HPDE6-E6E7 (cell line): ENCODE measurements around the gene CUTC.
"Not testable (repeated sequence)": the region's sequence is repeated elsewhere in the genome, so short reads cannot be mapped to it uniquely, and the experiment has no call there.

Experiments used
- DNase-seq: peaks from one replicate; pipeline ENCODE4 v3.0.0; 2011; ENCODE audit warnings: missing footprints; ENCODE audit errors: extremely low spot score

The CUTC gene, protein sequence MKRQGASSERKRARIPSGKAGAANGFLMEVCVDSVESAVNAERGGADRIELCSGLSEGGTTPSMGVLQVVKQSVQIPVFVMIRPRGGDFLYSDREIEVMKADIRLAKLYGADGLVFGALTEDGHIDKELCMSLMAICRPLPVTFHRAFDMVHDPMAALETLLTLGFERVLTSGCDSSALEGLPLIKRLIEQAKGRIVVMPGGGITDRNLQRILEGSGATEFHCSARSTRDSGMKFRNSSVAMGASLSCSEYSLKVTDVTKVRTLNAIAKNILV

DNA sequence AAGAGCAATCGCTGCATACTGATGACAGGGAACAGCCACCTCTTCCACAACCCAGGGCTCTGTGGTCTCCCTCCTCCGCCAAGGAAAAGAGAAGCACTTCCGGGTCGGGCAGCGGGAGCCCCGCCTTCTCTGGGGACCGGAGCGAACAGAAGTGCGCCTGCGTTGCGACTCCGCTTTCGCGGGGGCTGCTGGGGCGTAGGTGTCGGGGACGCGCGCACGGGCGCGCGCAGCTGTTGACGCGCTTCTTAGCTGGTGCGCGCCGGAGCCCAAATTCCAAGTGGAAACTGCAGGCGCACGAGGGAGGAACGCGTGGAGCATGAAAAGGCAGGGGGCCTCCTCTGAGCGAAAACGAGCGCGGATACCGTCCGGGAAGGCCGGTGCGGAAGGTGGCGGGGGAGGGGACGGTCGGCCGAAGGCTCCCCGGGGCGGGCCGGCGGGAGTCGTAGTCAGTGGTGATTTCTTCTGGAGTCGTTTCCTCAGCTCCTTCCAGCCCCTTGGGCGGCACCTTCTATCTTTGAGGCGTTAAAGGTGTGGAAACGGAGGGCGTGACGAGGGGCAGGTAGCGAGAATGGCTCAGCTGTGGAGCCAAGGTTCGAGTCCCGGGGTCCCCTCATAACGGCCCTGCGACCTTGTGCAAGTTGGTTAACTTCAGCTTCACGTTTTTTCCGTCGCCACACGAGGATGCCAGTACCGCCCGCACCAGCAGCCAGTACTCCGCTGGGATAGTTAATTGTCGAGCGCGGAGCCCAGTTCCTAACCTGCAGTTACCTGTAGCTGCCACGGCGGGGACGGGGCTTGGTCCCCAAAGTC lies at the start of gene CUTC, which contains the start of gene COX15:
Gene CUTC (plus strand): TSS at position 202 of the 810 bp plus-strand sequence. CDS start 115 bp downstream, at position 317.
Gene COX15 (minus strand): TSS at position 95 of the 810 bp plus-strand sequence. CDS start 78 bp downstream, at position 17.
- peak; percentile 97 for DNase-seq

DNA sequence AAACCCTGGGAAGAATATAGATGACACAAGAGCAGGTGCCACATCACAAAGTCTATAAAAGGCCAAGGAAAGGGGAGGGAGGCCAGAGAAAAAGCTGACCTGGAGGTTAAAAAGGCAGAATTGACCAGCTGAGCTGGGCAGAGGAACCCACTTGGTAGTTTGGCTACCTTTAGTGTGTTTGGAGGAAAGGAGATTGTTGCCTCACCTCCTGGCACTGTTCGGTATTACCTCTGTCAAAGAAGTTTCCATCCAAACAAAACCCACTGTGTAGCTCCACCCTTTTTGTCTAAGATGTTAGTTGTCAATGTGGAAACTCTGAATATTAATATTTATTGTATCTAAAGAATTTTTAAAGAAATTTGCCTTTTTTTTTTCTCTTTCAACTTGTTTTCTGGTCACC lies 49.3 kb upstream of the CUTC start:
- no peak for DNase-seq

DNA sequence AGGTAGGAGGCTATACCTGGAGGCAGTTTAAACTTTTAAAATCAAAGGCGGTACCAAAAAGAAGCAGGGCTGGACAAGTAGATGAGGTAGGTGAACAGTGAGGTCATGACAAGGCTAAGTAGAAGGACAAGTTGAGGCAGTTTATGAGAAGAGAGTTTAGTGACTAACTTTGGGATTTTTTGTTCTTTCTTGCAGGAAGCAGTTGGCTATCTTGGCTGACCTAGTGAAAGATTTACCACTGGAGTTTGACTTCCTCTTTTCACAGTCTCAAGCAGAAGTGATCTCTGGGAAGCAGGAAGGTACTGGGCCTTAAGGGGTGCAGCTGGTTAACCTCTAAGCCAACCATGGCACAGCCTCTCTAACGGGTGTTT lies 46.5 kb upstream of the CUTC start:
- peak; percentile 61 for DNase-seq

DNA sequence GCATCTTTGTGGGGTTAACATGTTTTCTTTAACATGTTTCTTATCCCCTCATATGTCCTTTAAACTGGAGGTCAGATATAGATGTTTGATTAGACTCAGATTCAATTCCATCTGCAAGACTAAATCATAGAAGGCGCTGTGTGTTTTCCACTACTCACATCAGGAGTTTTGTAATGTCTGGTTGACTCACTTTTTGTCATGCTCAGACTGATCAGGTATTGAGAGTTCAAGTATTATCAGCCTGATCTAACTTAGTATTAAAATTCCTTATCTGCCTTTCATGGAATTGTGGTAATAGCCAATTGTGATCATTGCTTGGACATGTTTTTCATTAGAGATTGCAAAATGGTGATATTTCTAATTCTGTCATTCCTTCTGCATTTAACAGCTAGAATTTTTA lies 42.6 kb upstream of the CUTC start:
- DNase-seq = no peak

DNA sequence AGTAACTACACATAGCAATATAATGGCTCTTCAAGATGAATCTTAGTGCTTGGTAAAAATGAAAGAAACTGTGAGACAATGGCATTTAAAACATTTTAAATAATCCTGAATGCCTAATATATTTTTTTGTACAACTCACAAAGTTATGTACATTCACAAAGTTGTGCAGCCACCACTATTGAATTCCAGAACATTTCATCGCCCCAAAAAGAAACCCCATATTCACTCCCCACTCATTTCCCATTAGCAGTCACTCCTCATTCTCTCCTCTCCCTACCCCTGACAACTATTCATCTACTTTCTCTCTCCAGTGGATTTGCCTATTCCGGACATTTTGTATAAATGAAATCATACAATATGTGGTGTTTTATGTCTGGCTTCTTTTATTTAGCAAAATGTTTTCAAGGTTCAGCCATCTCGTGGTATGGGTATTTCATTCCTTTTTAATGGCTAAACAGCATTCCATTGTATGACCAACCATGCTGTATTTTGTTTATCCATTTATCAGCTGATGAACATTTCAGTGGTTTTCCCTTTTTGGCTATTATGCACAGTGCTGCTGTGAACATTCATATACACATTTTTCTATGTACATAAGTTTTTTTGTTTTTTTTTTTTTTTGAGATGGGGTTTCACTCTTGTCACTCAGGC lies 38.0 kb upstream of the CUTC start:
- no peak for DNase-seq

DNA sequence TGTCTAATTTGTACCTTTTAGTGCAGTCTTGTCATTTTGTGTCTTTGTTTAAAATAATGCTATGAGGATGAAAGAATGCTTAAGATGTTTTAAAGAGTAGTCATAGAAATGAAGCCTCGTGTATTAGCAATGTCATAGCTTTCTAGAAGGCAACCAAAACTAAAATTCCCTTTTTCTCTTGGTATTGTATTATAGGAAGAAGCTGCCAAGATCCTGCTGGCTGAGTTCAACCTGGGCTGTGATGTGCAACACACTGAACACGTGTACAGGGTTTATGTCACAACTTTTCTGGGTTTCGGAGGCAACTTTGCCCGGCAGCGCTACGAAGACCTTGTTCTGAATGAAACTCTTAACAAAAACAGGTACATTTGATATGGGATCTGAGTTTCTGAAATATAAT lies 36.3 kb upstream of the CUTC start:
- no peak for DNase-seq

DNA sequence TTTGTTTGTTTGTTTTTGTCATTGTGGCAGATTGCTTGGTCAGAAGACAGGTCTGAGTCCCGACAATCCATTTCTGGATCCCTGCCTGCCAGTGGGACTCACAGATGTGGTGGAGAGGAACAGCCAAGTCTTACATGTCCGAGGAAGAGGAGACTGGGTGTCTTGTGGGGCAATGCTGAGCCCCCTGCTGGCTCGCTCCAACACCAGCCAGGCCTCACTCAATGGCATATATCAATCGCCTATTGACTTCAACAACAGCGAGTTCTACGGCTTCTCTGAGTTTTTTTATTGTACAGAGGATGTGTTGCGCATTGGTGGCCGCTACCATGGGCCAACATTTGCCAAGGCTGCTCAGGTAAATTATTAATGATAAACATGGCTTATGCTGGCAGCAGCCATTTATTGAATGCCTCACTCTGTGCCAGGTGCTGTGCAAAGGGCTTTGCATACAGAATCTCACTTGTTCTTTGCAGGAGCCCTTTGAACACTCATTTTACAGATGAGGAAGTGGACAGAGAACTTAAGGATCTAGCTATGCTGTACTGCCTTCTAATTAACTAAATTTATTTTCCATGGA lies 33.4 kb upstream of the CUTC start:
- no peak for DNase-seq

DNA sequence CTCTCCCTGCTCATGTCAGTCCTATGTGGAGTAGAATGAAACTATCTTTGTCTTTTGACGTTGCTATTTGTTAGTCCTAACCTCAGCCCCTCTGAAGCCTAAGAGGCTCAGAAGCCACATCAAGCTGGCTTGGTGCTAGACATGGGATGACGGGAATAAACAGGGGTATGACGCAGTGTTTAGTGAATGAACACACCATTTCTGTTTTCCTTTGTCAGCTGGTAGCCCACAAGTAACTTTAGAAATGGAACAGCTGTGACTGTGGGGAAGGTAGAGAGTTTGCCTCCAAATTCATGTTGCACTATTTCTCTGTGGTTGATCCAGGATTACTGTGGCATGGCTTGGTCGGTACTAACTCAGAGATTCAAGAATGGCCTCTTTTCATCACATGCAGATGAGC lies 31.4 kb upstream of the CUTC start:
- no peak for DNase-seq

DNA sequence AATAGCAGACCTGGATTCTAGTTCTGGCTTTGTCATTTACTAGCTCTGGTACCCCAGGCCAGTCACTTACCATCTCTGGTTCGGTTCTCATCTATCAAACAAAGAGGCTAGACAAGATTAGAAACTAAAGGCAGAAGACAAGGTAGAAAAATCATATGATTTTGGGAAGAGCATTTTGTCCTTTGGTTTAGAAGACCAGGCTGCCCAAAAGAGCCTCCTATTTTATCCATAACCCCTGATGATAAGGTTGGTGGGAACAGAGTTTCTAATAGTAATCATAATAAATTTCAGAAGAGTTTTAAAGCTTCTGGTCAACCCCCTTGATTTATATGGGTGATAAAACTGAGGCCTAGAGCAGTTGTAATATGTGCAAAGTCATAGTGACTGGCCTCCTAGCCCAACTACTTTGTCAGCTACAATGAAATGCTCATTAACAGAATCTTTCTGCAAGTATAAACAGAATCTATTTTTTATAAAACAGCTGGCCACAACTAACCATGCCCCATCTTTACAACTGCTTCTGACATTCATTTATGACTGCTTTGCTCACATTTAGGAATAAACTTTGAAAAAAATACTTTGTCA lies 23.5 kb upstream of the CUTC start:
- DNase-seq = no peak

DNA sequence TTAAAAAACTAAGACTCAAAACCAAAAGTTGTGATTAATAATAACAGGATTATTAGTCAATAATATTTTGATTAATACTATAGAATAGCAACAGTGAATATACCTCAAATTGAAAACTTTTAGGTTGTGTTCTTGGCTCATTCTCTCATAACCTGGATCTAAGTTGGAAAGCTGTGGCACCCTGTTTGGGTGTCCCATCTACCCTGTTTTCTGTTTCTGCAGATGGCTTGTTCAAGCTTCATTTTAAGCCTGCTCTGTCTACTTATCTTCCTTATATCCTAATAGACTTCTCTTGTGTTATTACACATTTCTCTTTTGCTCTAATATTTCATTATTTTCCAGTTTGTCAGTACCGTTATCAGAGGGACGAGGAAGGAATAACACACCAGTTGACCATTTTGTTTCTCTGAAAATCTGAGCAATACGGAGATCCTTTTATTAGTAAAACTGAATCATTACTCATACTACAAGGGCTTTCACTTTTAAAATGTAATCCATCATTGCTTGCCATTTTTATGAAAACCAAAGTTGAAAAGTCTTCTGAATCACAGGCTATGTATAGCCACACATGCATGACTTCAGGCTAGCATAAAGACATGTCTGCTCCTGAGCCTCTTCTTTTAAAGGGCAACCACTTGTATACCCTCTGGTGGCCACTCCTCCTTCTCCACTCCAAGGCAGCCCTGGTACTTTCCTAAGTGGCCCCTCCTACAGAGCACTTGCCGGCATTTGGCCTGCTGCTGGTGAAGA lies 22.4 kb upstream of the CUTC start:
- peak; percentile 49 for DNase-seq

DNA sequence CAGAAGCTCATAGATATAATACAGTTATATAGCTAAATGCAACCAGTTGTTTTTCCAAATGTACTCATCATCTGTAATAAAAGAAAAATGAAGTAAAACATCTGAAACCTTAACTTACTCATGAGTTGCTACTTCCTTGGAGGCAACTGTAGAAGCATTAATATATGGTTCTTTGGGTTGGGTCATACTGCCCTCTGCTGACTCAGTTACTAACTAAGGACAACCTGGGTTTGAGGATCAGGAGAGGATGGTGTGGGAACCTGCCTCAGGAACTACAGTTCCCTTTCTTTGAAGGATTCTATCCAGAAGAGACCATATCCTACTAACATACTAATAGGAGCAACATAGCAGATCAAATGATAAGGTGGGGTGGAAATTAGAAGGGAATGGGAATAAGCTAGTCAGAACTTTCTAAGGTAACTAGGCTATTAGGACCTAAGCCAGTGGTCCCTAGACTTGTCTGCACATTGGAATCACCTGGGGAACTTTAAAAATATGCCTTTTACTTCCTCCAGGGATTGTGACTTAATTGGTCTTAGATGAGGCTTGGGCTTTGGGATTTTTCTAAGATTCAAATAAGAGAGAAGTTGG lies 20.8 kb upstream of the CUTC start:
- peak; percentile 21 for DNase-seq

DNA sequence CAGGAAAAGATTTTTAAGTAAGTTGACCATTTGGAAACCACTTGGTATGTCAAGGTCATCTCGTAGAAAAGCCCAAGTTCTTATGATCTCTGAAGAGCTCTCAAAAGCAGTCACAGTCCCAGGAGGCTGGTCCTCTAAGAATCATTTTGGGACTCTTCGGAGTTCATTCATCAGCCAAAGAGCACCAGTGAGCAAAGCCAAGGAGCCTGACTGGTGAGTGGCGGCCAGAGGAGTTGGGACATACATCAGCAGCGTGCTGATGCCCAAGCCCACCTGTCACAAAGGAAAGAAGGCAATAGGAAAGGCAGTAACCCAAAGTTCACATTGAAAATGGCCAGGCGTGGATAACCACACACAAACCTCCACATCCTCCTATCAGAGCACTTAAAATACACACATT lies 17.6 kb upstream of the CUTC start:
- DNase-seq = no peak

DNA sequence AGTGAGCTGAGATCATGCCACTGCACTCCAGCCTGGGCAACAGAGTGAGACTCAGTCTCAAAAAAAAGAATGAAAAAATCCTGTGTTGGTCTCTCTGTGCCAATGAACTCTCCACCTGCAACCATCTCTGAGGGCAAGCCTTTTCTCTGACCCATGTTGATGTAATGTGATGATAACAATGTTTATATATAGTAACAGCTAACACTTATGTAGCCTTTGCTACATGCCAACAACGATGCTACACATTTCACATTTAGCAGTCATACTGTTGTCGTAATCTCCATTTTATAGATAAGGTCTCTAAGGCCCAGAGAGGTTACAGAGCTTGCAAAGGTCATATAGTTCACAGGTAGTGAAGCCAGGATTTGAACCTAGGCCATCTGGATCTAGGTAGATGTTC lies 11.6 kb upstream of the CUTC start:
- no peak for DNase-seq

DNA sequence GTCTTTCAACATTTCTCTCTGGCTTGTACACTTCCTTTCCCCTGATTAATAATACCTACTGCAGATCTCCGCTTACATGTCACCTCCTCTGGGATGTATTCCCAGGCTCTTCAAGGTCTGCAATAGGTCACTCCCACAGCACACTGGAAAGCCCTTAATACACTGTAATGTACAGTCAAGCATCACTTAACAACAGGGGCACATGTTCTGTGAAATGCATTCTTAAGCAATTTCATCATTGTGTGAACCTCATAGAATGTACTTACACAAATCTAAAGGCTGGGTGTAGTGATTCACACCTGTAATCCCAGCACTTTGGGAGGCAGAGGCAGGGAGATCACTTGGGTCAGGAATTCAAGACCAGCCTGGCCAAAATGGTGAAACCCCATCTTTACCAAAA lies 2.0 kb upstream of the CUTC start:
- no peak for DNase-seq

DNA sequence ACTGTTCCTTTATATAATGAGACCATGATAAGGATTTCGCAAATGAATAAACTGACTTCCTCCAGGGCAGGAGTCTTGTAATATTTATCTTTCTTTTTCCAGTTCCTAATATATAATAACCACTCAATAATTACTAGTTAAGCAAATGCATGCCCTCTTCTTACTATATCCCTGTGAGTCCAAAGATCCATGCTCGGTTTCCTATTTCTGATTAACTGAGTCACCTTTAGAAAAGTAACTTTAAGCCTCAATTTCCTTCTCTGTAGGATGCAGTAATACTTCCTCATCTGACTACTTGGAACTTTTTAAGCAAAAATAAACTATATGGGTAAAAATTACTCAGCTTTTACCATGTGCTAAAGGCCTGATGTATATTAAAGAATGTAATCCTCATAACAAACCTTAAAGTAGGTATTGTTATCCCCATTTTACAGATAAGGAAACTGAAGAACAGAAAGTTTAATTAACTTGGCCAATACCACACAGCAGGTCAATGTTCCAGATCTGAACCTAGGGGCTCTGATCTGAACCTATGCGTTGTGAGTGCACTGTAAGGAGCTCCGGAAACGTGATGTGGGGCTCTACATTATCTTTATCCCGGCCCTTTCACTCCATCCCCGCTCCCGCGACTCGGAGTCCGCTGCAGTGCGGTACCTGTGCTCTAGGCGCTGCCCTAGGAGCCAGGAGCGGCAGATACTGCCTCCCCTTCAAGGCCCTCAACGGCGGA lies 565 bp upstream of the CUTC start:
- DNase-seq = no peak

DNA sequence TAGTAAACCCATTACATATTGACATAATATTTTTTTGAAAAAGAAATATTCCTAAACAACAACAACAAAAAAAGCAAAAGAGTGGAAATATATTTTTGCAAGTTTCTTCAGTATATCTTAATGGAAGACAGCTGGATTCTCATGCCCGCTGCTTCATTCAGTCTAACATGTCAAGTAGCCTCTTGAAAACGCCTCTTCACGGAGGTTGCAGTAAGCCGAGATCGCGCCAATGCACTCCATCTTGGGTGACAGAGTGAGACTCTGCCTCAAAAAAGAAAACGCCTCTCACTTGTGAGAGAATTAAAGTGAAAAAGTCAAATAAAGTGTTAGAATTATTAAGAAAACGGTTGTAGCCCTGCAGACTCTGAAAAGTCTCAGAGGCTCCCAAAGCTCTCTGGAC lies 1.3 kb downstream of the CUTC start:
- no peak for DNase-seq

DNA sequence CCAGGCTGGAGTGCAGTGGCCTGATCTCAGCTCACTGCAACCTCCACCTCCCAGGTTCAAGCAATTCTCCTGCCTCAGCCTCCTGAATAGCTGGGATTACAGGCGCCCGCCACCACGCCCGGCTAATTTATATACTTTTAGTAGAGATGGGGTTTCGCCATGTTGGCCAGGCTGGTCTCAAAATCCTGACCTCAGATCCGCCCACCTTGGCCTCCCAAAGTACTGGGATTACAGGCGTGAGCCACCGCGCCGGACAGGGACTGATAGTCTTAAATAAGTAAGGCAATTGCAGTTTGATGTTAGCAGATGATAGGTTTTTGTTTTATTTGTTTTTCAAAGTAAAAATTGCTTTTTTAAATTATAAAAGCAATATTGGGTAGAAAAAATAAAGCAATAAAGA lies 2.1 kb downstream of the CUTC start:
- DNase-seq = not testable (repeated sequence)

DNA sequence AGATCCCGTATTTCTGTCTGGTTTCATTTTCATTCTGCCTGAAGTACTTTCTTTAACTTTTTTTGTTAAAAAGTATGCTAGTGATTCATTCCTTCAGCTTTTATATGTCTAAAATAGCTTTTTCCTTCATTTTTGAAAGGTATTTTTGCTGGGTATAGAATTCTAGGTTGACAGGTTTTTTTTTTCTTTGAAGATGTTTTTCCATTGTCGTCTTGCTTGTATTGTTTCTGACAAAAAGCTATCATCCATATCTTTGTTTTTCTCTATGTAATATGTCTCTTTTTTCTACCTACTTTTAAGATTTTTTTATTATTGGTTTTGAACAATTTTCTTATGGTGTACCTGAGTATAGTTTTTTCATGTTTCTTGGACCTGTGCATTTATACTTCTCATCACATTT lies 8.2 kb downstream of the CUTC start:
- no peak for DNase-seq

DNA sequence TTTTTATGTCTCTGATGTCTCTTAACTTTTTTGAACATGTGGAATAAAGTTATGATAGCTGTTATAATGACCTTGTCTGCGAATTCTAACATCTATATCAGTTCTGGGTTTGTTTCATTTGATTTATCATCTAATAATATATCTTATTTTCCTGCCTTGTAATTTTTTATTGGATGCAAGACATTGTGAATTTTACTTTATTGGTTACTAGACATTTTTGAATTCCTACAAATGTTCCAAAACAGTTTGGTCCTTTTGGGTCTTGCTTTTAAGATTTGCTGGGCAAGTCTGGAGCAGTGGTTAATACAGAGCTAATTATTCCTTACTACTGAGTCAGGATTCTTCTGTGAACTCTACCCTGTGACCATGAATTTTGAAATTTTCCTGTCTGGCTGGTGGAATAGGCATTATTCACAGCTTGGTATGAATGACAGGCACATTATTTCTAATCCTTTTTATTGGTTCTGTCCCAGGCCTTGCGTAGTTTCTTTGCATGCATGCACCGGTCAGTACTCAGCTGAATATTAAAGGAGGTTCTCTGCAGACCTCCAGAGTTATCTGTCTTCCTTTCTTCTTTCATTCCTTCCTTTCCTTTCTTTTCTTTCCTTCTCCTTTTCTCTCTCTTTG lies 9.0 kb downstream of the CUTC start:
- no peak for DNase-seq

DNA sequence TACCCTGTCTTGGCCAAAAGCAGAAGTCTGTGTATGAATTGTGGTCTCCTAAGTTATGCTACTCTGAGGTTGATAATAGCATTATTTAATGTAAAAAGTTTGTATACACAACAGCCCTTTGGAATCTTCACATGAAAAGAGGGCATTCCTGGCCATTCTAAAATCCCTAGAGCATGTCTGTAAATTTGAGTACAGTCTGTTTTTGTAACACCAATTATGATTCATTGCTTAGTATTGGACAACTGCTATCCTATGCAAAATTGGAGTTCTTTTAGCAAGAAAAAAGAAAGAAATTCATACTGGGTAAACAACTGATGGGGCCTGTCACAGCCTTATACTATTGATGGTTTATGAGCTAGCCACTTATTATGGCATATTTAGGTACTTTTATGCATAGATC lies 10.2 kb downstream of the CUTC start:
- no peak for DNase-seq
